GM21529 (cell line): ENCODE measurements around the gene MCF2L2.

ENCODE experiments used
- ATAC-seq: cut with Tn5 transposase; IDR thresholded peaks from one replicate; pipeline ENCODE4 v1.9.1; 2021; ENCODE audit not compliant: unreplicated experiment

Gene MCF2L2

DNA sequence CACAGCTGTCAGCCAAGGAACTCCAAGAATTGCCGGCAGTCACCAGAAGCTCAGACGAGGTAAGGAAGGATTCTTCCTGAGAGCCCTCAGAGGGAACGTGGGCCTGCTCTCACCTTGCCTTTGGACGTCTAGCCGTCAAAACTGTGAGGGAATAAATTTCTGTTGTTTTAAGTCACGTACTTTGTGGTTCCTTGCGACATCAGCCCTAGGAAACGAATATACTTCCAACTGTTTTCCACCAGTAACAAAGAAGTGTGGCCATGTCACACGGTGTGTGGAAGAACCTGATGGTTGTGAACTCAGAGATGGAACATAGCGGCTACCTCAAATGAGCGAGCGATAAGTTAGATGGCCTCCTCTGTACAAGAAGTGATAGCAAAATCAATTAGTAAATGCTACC, 216.3 kb downstream of the MCF2L2 start:
- no peak for ATAC-seq

DNA sequence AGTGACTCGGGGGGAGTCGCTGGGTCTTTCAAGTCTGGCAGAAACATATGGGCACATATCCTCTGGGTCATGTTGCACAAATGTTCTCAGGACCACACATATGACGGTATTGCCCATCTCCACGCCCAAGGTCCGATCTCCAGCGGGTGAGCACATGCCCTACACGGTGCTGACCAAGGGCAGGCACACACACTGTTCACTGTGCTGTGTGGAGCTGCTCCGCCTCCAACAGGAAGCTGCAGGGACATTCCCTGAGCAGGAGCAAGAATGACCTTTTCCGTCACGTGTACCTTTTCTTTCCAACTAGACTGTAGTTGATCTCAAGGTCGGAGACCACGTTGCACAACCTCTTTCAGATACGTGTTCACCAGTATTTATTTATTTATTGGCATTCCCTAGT, 217.1 kb downstream of the MCF2L2 start:
- no peak for ATAC-seq

DNA sequence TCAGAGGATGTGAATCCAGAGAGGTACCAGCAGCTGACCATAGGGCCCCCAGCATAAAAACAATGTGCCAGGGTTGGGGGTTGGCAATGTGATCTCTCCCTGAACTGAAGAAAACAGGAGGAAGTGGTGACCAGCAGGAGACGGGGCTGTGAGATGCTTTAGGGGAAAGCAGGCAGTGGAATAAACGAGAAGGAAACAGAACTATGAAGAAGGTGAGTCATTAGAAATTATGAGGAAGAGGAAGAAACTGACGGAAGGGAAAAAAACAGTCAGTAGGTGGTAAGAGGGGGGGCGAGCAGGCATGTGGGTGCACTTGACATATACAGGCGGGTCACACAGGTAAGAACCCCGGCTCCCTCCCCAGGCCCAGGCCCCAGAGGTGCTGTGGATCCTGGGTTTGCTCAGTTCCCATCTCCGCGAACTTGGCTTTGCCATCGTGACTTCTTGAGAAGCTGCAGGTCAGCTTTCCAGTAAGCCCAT, 217.5 kb downstream of the MCF2L2 start:
- ATAC-seq, result no peak

DNA sequence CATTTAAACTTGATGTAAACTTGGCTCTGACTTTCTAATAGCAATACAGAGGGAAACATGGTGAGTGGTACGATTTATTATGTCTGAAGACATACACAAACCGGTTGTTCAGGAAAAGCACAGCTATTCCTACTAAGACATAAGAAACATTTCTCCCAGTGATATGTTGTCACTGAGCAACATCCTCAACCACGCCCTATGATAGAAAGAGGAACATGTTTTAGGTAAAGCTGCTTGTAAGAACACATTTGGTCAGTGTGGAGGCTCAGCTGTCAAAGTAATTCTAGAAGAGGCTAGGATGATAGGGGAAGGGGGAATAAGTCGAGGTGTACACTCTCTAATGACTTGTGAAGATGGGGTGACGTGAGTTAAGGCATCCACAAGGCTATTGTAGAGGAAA, 218.1 kb downstream of the MCF2L2 start:
- no peak for ATAC-seq

DNA sequence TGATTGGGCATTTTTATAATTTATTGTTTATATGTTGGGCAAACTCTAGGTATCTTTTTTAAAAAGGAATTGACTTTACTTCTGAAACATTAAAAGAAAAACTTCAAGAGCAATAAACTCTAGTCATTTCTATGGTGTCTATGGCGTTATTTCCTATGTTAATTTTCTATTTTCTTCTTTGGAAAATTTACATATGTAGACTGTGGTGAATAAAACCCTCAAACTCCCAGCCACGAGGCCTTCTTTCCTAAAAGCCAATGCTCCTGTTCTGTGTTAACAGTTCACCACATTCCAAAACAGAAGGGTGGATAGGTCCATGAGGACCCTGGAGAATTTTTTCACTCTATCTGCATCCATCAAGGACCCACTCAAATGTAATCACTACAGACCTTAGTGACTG, 219.6 kb downstream of the MCF2L2 start:
- no peak for ATAC-seq

DNA sequence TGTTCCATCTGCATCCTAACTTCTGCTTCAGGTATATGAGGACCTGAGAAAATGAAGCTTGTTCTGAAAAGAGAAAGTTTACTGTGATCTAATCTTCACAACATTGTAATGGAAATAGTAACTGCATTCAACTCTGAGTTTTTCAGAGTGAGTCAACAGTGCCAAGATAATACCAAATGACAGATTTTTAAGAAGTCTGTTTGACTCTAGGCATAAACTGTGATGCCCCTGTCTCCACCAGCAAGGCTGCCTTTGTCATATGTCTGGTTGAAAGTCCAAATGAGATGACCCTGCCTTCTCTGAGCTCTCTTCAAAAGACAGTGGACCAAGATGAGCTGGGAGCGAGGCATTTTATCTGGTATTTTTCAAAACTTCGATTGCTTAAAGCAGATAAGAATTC, 220.2 kb downstream of the MCF2L2 start:
- no peak for ATAC-seq

DNA sequence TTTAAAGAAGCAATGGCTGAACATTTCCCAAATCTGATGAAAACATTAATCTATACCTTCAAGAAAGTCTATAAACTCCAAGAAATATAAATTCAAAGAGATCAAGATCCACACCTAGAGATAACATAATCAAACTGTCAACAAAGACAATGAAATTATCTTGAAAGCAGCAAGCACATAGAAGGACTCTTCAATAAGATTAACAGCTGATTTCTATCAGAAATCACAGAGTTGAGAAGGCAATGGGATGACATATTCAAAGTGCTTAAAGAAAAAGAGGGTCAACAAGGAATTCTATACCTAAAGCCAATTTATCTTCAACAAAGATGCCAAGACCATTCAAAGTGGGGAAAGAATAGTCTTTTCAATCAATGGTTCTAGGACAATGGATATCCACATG, 224.7 kb downstream of the MCF2L2 start:
- no peak for ATAC-seq

DNA sequence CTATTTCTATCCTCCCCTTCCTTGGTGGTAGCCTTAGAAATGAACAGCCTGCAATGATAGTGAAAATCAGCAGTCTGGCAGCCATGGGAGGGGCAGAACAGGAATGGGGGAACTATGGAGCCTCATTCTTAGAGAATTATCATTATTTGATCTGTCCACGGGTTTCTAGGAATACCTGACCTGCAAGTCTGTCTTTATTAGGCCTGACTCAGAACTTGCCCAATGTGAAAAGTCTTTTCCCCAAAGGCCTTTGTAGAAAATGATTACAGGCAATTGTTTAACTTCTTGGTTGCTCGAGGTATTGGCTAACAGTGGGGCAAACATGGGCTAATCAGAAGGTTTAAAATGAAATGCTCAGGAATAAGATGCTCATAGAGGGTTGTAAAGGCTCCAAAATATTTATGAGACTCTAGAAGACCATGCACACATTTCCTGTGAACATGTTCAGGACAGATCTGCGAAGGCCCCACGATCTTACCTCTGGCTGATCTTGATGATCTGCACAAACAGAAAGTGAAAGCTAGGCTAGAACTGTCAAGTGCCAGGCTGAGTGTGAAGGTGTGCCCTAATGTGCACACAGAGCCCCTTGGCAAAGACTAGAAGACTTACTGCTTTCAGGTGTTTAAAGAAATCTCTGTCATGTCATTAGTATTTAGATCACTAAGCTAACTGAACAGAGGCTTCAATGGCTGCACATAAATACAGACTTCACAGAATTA, 226.3 kb downstream of the MCF2L2 start:
- ATAC-seq, result no peak

DNA sequence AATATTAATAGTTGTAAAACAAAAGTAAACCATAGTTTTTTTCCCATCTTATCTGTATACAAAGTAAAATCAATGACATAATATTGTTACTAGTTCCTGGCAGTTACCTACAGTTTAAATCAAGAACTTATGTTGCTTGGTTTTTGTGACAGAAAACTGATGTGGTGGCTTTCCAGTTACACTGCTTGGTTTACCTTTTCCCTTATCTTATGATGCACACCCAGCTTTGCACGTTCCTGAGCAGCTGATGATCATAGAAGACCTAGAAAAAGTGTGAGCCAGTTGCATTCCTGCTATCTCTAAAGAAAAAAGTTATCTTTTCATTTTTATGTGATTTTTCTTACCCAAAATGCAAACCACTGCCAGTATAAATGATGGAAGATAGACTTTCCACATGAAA, 229.5 kb downstream of the MCF2L2 start:
- no peak for ATAC-seq

DNA sequence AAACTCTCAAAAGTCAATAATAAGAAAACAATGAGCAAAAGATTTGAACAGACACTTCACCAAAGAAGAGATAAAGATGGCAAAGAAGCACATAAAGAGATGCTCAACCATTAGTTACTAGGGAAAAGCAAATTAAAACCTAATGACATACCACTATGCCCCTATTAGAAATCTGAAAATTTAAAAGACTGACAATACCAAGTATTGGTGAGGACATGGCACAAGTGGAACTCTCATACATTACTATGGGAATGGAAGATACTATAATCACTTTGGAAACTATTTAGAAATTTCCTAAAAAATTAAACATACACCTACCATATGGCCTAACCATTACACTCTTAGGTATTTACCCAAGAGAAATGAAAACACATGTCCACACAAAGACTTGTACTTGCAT, 230.7 kb downstream of the MCF2L2 start:
- ATAC-seq, result no peak

DNA sequence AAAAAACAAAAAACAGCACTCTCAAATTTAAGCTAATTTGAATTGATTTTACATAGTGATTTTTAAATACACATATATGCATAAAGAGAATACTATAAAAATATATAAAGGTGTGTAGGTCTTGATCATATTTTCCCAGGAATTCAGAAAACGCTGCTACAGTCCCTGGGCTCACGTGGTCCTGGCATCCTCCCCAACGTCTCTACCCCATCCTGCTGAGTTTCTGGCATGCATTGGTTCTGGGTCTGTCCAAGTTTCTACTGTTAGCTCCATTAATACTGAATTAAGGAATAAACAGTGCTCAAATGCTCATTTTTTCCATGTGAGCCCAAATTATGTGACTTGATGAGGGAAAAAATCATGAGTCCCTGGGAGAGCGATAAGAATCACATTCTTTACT, 233.2 kb downstream of the MCF2L2 start:
- ATAC-seq, result no peak

DNA sequence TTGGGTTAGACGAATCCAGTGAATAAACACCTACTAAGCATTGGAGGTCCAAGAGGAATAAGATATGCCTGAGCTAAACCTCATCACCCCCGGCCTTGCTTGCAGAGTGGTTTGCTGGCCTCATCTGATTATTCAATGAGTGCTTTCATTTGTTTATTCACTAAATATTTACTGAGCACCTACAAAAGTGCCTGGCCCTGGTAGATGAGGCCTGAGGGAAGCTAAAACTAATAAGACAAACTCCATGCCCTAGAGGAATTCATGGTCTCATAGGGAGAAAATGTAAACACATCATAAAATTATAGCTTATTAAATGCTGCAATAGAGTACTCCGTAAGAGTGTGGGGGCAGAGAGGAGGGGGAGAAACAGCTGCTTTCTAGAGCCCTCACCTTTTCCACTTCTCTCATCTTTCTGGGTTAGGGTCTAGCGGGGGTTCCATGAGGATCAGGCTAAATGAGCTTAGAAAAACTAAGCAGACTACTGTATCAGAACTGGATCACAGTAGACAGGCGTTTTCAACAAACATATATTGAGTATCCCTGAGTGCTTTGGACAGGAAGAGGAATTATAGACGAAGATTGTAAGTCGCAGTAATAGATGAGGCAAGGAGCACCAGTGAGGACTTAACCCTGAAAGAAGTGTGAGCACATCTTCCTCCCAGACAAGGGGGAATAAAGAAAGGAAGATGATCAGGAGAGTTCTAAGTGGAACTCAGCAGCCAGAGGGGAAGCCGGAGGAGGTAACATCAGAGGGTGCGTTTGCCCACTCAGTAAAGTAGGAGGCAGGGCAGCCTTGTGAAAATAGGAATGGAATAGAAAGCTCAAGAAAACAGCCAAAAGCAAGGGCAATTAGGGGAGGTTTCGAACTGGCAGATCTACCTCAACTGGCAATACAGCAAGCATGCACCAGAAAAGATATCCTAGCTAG, 234.4 kb downstream of the MCF2L2 start:
- no peak for ATAC-seq

DNA sequence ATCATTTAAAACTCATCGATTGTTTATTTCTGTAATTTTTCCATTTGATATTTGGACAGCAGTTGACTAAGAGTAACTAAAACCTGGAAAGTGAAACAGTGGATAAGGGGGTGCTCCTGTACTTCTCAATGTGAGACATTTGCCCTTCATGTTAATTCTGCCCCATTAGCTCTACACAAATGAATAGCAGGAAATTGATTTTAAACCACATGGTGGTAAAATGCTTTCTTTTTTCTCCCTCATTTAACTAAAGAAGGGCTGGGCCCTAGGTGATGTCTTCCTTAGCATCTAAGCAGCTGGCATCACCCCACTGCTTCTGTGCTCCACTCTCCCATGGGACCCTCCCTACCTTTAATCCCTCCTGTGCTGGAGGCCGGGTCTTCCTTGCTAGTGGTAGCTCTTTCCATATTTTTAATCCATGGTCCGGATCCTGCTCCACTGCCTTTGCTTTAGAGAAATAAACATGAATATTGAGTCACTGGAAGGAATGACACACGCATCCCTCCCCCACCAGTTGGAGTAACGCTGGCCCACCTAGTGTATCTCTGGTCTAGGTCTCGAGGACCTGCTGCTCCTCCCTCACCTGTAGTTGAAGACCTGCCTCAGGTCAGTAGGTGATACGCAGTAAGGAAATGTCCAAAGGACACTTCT, 235.6 kb downstream of the MCF2L2 start:
- no peak for ATAC-seq

DNA sequence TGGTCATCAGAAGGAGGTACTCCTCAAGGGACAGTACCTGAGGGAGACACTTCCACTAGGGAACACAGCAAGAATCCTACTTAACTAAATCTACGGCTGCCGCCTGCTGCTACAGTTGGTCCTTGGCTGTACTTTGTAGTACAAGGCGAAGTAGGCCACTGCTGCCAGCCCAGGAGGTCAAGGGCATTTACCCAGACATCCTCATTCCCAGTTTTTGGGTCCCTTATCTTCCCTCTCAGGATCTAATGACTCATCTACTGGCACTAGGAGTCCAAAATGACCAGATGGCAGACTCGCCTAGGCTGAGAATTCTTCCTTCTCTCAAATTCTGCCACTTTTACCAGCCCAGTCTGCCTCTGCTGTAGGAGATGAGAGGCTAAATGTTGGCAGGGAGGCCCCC, 238.8 kb downstream of the MCF2L2 start:
- ATAC-seq, result no peak

DNA sequence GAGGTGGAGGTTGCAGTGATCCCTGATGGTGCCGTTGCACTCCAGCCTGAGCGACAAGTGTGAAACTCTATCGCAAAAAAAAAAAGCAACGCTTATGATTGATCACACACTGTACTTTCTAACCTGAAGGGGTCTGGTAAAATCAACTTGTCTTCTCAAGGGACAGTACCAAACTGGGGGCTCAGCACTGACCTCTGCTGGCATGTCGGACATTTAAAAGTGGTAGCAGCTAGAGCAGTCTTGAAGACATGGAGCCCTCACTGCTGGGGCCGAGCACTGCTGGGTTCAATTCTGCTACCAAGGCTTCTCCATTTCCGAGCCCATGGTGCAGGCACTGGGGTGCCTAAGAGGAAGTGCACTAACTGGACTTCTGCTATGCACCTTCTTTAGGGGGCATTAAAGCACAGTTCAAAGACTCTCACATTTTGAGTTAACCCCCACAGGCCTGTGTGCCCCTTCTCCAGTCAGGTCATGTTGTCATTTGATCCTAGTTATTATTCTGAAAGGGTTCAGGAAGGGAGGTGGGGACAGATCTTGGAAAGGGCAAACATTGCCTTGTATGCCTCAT, 239.4 kb downstream of the MCF2L2 start:
- peak; percentile 67 for ATAC-seq

DNA sequence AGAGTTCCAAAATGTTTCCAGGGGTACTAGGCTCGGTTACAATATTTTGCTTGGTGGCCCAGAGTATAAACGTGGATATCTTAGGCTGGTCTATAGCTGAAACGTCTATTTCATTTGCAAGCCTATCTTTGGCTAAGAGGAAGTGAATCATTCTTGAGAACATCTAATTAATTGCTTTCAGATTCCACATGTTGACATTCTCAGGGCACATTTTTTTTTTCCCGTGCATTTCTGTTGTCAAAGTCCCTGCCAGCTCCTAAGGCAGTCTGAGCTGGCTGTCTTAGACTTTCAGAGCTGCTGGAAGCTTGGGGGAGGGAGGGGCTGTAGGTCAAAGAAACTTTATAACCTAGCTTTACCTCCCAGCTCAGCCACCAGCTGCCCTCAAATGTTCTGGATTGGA, 242.7 kb downstream of the MCF2L2 start:
- no peak for ATAC-seq

DNA sequence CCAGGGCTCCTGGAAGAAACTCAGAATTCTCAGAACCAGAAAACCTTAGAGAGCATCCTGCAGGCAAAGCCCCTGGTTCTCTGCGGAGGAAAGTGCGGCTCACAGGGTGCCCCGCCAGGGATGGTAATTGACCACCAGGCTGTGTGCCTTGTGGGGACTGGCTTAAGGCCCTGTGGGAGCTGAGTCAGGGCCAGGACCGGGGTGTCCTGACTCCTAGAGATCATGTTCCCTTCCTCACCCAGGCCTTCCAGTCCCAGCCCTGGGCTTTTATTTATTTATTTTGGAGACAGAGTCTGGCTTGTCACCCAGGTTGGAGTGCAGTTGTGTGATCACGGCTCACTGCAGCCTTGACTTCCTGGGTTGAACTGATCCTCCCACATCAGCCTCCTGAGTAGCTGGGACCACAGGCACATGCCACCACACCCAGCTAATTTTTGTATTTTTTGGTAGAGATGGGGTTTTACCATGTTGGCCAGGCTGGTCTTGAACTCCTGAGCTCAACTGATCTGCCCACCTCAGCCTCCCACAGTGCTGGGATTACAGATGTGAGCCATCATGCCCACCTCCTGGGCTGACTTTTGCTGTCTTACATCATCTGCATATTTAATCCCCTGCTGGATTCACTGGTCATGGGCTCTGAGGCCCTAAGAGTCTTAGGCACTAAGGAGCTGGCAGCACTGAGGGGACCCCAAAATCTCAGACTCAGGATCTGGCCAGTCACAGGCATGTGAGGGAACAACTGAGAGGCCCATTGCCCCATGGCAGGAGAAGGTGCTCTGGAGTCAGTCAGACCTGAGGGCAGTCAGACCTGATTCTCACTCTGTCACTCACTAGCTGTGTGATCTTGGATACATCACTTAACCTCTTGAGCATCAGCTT, 245.4 kb downstream of the MCF2L2 start:
- ATAC-seq, result no peak

DNA sequence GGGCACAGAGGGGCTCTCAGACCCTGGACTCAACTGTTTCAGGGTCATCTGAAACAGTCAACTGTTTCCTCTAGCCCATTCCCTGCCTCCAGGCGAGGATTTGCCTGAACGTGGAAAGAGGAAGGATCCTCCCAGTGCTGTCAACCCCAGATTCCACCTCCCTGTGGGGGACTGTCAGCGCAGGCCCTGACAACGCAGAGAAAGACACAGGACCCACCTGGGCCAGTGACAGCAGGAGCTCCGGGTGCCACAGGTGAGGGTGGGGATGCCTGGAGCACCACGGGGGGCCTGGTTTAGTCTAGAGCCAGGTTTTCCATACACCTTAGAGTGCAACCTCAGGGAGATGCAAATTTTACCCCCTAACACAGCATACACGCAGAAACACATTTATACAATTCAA, 246.3 kb downstream of the MCF2L2 start:
- ATAC-seq, result no peak

DNA sequence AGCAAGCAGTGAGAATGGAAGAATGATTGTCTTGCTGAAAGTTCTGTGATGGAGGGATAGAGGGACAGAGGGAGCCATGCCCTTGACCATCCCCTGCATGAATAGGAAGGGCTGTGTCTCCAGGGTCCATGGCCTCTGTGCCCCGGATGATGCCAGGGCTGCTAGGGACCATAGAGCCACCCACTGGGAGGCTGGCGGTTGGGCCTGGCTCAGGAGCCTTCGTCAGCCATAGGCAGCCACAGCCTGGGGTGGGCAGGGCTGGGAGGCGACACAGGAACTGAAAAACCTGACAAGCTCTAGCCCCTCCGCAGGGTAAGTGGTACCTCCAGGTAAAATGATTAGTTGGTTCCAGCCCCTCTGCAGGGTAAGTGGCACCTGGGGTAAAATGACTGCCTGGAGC, 246.8 kb downstream of the MCF2L2 start:
- ATAC-seq, result no peak

DNA sequence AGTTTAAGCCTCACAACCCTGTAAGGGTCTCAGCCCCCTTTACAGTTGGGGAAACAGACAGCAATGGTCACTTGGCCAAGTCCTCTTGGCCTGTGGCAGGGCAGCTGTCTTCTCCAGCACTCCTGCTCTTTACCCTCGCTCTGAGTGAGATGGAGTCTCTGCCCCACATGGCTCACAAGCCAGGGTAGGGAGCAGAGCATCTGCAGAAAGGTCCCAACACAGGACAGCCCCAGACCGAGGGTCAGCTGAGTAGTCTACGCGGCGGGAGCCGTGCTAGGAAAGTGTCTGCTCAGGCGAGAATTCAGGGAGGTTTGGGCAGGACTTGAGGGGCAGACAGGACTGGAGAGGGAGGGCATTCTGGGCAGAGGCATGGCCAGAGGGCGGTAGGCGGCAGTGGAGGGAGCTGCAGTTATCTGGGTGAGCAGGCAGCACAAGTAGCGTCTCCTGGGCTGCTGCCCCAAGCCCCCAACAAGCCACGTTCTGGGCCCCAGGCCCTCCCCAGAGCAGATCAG, 247.6 kb downstream of the MCF2L2 start:
- no peak for ATAC-seq
